Endothelial cell of umbilical vein (primary cell): ENCODE measurements around the gene BRF1. TPM values are rescaled to one million over a fixed set of nuclear protein-coding genes. Genes with fewer than 3 reads are reported as not detected.

Source experiments
- BruUV-seq: library from RNA; stranded (reverse); fragments of 400-500 nt; replicated peaks from 2 replicates; lab custom pipeline; 2021; lab: Mats Ljungman, UMichigan
- CTCF ChIA-PET: fragments of 300-600, 350-600 bp; sonication (Branson Sonifier 250); formaldehyde crosslinking; loops from one replicate; lab custom pipeline; 2021; ENCODE audit warnings: antibody characterized with exemption, inconsistent platforms; lab: Charles Lee
- POLR2A ChIA-PET: fragments of 300-600, 350-600 bp; sonication (Branson Sonifier 250); formaldehyde crosslinking; loops from one replicate; lab custom pipeline; 2021; ENCODE audit warnings: antibody characterized with exemption, inconsistent platforms; lab: Charles Lee
- DNase-seq: peaks from one replicate; pipeline ENCODE4 v3.0.0-alpha.2; 2011; ENCODE audit warnings: low read depth, low spot score
- FAIRE-seq: peaks from 2 replicates; lab custom pipeline; 2011; peaks lifted over from hg19 to GRCh38; lab: Jason Lieb, UNC
- H2AFZ ChIP-seq: 2 replicates; pipeline ENCODE4 v1.6.0; 2012; ENCODE audit warnings: low read depth, low read length, control low read depth, inconsistent platforms
- H3K27ac ChIP-seq: 2 replicates; pipeline ENCODE4 v1.5.1; 2011; ENCODE audit warnings: low read depth, mild to moderate bottlenecking, control low read depth, low read length, moderate library complexity; ENCODE audit not compliant: insufficient read depth
- H3K27me3 ChIP-seq, 2 experiments: 2 replicates each; pipeline versions ENCODE4 v1.6.0 to v1.6.1; 2011; ENCODE audit warnings: low read length in 2 of 2, mixed read lengths in 1 of 2; ENCODE audit not compliant: control insufficient read depth in 2 of 2, insufficient read depth in 2 of 2
- H3K36me3 ChIP-seq, 2 experiments: 2 replicates in 1 of 2; 3 replicates in 1 of 2; pipeline ENCODE4 v1.5.1; 2011; ENCODE audit warnings: low read length in 2 of 2, mild to moderate bottlenecking in 1 of 2, moderate library complexity in 1 of 2; ENCODE audit not compliant: control insufficient read depth in 2 of 2, insufficient read depth in 2 of 2; ENCODE audit errors: extremely low read depth in 1 of 2
- H3K4me1 ChIP-seq: 3 replicates; pipeline ENCODE4 v1.5.1; 2011; ENCODE audit warnings: mild to moderate bottlenecking, low read length; ENCODE audit not compliant: control insufficient read depth, insufficient read depth; ENCODE audit errors: extremely low read depth
- H3K4me2 ChIP-seq: 2 replicates; pipeline ENCODE4 v1.6.1; 2011; ENCODE audit warnings: low read length, control low read depth, mixed read lengths; ENCODE audit not compliant: insufficient read depth
- H3K4me3 ChIP-seq, 3 experiments: fragments of 200-600 bp in 1 of 3; sonication (generic), shearing (Covaris generic) in 1 of 3; replicated peaks in 1 of 3; 2 replicates each; pipeline ENCODE4 v1.5.1; 2011 to 2016; ENCODE audit warnings: control low read depth in 3 of 3, low read length in 3 of 3, mild to moderate bottlenecking in 2 of 3, inconsistent platforms in 1 of 3, low read depth in 1 of 3, moderate library complexity in 1 of 3; ENCODE audit not compliant: insufficient read depth in 1 of 3
- H3K79me2 ChIP-seq: 2 replicates; pipeline ENCODE4 v1.6.0; 2012; ENCODE audit warnings: low read length, inconsistent platforms; ENCODE audit not compliant: control insufficient read depth, insufficient read depth
- H3K9ac ChIP-seq: replicated peaks from 2 replicates; pipeline ENCODE3; 2011; ENCODE audit warnings: low read length, control low read depth; ENCODE audit not compliant: insufficient read depth; ENCODE audit errors: extremely low read depth
- H3K9me1 ChIP-seq: replicated peaks from 3 replicates; pipeline ENCODE4 v1.6.0; 2011; ENCODE audit warnings: mild to moderate bottlenecking, low read length; ENCODE audit not compliant: control insufficient read depth, insufficient read depth; ENCODE audit errors: extremely low read depth
- H3K9me3 ChIP-seq: replicated peaks from 2 replicates; pipeline ENCODE4 v1.5.1; 2012; ENCODE audit warnings: low read length, inconsistent platforms; ENCODE audit not compliant: control insufficient read depth, insufficient read depth
- H4K20me1 ChIP-seq: replicated peaks from 2 replicates; pipeline ENCODE3; 2011; ENCODE audit warnings: mild to moderate bottlenecking, low read length; ENCODE audit not compliant: control insufficient read depth, insufficient read depth; ENCODE audit errors: extremely low read depth
- EZH2 ChIP-seq: IDR thresholded peaks from 2 replicates; pipeline ENCODE4 v1.6.1; 2012; ENCODE audit warnings: borderline replicate concordance, low read depth, mild to moderate bottlenecking, moderate library complexity, low read length, inconsistent platforms; ENCODE audit not compliant: severe bottlenecking
- FOS ChIP-seq: IDR thresholded peaks from 2 replicates; pipeline ENCODE4 v1.6.1; 2011; ENCODE audit warnings: mild to moderate bottlenecking, low read length, moderate library complexity, borderline replicate concordance; ENCODE audit not compliant: insufficient read depth
- GATA2 ChIP-seq: IDR thresholded peaks from 2 replicates; pipeline ENCODE4 v1.7.0; 2011; ENCODE audit warnings: low read depth, mild to moderate bottlenecking, moderate library complexity, mixed read lengths, low read length; ENCODE audit not compliant: insufficient read length, insufficient read depth
- JUN ChIP-seq: IDR thresholded peaks from 2 replicates; pipeline ENCODE4 v1.6.1; 2011; ENCODE audit warnings: borderline replicate concordance, low read depth; ENCODE audit not compliant: insufficient read length, insufficient read depth
- MYC ChIP-seq: IDR thresholded peaks from one replicate; pipeline ENCODE4 v1.6.1; 2011; ENCODE audit warnings: mild to moderate bottlenecking, low read depth, low read length
- POLR2A ChIP-seq: IDR thresholded peaks from 2 replicates; pipeline ENCODE4 v1.6.1; 2012; ENCODE audit warnings: low read depth, mild to moderate bottlenecking, control low read depth, low read length
- POLR2AphosphoS5 ChIP-seq: IDR thresholded peaks from 2 replicates; pipeline ENCODE4 v1.6.1; 2012; ENCODE audit warnings: low read depth, mild to moderate bottlenecking, control low read depth, low read length, moderate library complexity; ENCODE audit not compliant: insufficient read depth
- dilution Hi-C: fragments of 300-500 bp; cut with MboI; formaldehyde crosslinking; loops from one replicate; pipeline ENCODE4 v1.15.0; 2019; ENCODE audit warnings: low sequenced_read_pairs; ENCODE audit not compliant: extremely low pct_ligation_motif_present
- intact Hi-C: fragments of 100-400 bp; cut with micrococcal nuclease; formaldehyde crosslinking; loops from one replicate; pipeline ENCODE4 v1.10.0; 2022
- polyA plus RNA-seq, 4 experiments: library from polyadenylated mRNA; depleted of rRNA in 3 of 4; stranded (reverse) in 3 of 4; unstranded in 1 of 4; fragments of >200 nt; gene quantifications; 2 replicates each; pipeline versions ENCODE4 v1.2.1 to v1.2.3, GENCODE V29; 2011 to 2012; ENCODE audit warnings: missing spikeins in 1 of 4
- total RNA-seq: library from RNA; stranded (reverse); gene quantifications from 2 replicates; pipeline ENCODE4 v1.2.3, GENCODE V29; 2021
- TF ChIP-seq, protein P1 (sequence below): IDR thresholded peaks from 2 replicates; pipeline ENCODE4 v1.6.1; 2011; ENCODE audit not compliant: insufficient read depth, insufficient read length
- TF ChIP-seq, protein P2 (sequence below), 2 donors: IDR thresholded peaks; 1 replicate in 1 of 2; 2 replicates in 1 of 2; pipeline ENCODE4 v1.5.1; 2011; ENCODE audit warnings: low read length in 2 of 2, mild to moderate bottlenecking in 2 of 2, moderate library complexity in 2 of 2, control low read depth in 1 of 2, inconsistent platforms in 1 of 2, low read depth in 1 of 2; ENCODE audit not compliant: insufficient read depth in 1 of 2; ENCODE audit errors: extremely low read depth in 1 of 2

Gene BRF1
- total and polyA plus RNA-seq, 2 donors (not counting 3 experiments of a cell fraction or from before 2014, with no cell fraction given): 19.0 to 47.2 TPM

DNA sequence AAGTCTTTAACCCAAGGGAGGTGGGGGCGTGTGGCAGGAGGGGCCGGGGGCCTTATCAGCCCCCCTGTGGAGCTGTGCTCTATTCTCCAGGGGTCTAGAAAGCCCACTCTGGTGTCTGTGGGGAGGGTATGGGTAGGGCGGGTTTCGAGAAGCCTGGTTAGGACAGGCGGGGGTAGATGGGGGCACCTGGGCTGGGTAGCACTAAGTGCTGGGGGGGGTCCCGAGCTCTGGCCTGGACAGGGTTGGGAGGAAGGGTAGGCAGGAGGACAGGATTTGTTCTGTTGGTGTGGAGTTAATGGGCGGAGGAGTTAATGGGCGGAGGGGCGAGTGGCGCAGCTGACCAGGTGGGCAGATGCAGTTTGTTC lies 15.8 kb upstream of the BRF1 start:
- ChIA-PET POLR2A (no interaction called here), CTCF (interaction anchor here (1.1 to 2.0 kb wide), 2 partner anchors 35 to 132 kb away, joined by 3 to 12 read pairs; no protein-coding TSS in a partner anchor)
- no peak overlapping the region for H3K9ac ChIP-seq
- H4K20me1 ChIP-seq: no peaks in the 10 kb centered on the region
- H3K36me3 ChIP-seq: no peaks in the 10 kb centered on the region
- H3K27me3 ChIP-seq: no peaks in the 10 kb centered on the region
- peaks cover 8% of the 10 kb centered on the region for H3K4me1 ChIP-seq
- H3K9me1 ChIP-seq: no peaks in the 10 kb centered on the region
- no peak overlapping the region for H3K4me2 ChIP-seq
- FAIRE-seq (no peak), DNase-seq (no peak)
- no peak overlapping the region for H3K27ac ChIP-seq
- no peaks in the 10 kb centered on the region for H3K9me3 ChIP-seq
- no peak overlapping the region for H3K4me3 ChIP-seq
- intact Hi-C loops (no loop called here), dilution Hi-C loops (no loop called here)
- BruUV-seq: no TSS peak
- H3K79me2 ChIP-seq: peaks cover 8% of the 10 kb centered on the region
- H2AFZ ChIP-seq: no peak overlapping the region
- TF ChIP-seq POLR2A: no peak
- TF ChIP-seq, protein P1, sequence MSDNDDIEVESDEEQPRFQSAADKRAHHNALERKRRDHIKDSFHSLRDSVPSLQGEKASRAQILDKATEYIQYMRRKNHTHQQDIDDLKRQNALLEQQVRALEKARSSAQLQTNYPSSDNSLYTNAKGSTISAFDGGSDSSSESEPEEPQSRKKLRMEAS: no peak
- TF ChIP-seq EZH2: no peak
- TF ChIP-seq, protein P2, sequence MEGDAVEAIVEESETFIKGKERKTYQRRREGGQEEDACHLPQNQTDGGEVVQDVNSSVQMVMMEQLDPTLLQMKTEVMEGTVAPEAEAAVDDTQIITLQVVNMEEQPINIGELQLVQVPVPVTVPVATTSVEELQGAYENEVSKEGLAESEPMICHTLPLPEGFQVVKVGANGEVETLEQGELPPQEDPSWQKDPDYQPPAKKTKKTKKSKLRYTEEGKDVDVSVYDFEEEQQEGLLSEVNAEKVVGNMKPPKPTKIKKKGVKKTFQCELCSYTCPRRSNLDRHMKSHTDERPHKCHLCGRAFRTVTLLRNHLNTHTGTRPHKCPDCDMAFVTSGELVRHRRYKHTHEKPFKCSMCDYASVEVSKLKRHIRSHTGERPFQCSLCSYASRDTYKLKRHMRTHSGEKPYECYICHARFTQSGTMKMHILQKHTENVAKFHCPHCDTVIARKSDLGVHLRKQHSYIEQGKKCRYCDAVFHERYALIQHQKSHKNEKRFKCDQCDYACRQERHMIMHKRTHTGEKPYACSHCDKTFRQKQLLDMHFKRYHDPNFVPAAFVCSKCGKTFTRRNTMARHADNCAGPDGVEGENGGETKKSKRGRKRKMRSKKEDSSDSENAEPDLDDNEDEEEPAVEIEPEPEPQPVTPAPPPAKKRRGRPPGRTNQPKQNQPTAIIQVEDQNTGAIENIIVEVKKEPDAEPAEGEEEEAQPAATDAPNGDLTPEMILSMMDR (IDR thresholded peaks at IDR 0.05; ENCODE audit: extremely low read depth in 1 of 2, insufficient read depth in 1 of 2, low read depth in 1 of 2, low read length in 2 of 2): no peak
- no peak for TF ChIP-seq FOS
- no peak for TF ChIP-seq GATA2
- TF ChIP-seq MYC: no peak
- no peak for TF ChIP-seq POLR2AphosphoS5
- TF ChIP-seq JUN: no peak
